PFSK-1 (cell line): Measurements from ENCODE around the gene EHD1.

ENCODE experiments used
- POLR2AphosphoS5 ChIP-seq: IDR thresholded peaks from 2 replicates; pipeline ENCODE4 v1.6.1; 2012; ENCODE audit warnings: low read depth, mild to moderate bottlenecking, control low read depth, low read length, moderate library complexity
- REST ChIP-seq, 2 experiments: IDR thresholded peaks; 2 replicates each; pipeline versions ENCODE4 v1.6.1 to v1.8.0; 2011 to 2012; ENCODE audit warnings: low read depth in 2 of 2, low read length in 2 of 2, control low read depth in 1 of 2, inconsistent platforms in 1 of 2, mild to moderate bottlenecking in 1 of 2, moderate library complexity in 1 of 2; ENCODE audit not compliant: insufficient read depth in 1 of 2
- SIN3A ChIP-seq: IDR thresholded peaks from 2 replicates; pipeline ENCODE4 v1.6.1; 2012; ENCODE audit warnings: mild to moderate bottlenecking, low read length, moderate library complexity, borderline replicate concordance; ENCODE audit not compliant: insufficient read depth
- TAF1 ChIP-seq: IDR thresholded peaks from 2 replicates; pipeline ENCODE4 v1.6.1; 2012; ENCODE audit warnings: low read length, control low read depth, borderline replicate concordance; ENCODE audit not compliant: insufficient read depth

DNA sequence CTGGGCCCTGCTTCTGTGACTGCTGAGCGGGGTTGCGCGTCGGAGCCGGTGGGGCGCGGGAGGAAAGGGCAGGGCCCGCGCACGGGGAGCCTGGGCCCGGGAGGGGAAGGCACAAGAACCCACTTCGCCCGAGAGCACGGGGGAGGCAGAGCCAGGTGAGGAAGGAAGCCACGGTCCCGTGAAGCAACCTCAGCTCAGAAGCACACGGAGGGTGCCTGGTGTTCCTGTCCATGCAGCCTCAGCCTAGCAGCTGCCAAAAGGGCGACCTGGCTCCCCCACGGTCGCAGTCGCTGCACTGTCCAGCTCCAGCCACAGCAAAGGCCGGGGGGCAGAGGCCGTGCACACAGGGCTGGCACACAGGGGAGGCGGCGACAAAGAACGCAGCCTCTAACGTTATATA, 24.7 kb downstream of the EHD1 start:
- no peak for TF ChIP-seq POLR2AphosphoS5
- TF ChIP-seq REST (IDR thresholded peaks at IDR 0.05; ENCODE audit: insufficient read depth in 1 of 2, low read depth in 2 of 2, low read length in 2 of 2): no peak
- no peak for TF ChIP-seq TAF1
- no peak for TF ChIP-seq SIN3A
